NK-92 (cell line): ENCODE data around the gene ZDHHC9.

Experiments
- DNase-seq: peaks from one replicate; lab custom pipeline; 2025; ENCODE audit not compliant: unreplicated experiment; lab: John Stamatoyannopoulos, UW

Gene ZDHHC9

GRCh38 chrX:129823522-129823921 lies 20.2 kb downstream of the ZDHHC9 start:
- no peak for DNase-seq

- no peak for DNase-seq
Observed at GRCh38 chrX:129823115-129823514, 20.6 kb downstream of the ZDHHC9 start.

- no peak for DNase-seq
Observed at GRCh38 chrX:129818123-129818522, 25.6 kb downstream of the ZDHHC9 start.

GRCh38 chrX:129813662-129814368 lies 29.9 kb downstream of the ZDHHC9 start:
- no peak for DNase-seq

GRCh38 chrX:129808829-129809796 lies 34.6 kb downstream of the ZDHHC9 start:
- no peak for DNase-seq

GRCh38 chrX:129808158-129808828 lies 35.4 kb downstream of the ZDHHC9 start:
- no peak for DNase-seq

- no peak for DNase-seq
Observed at GRCh38 chrX:129804806-129805205, 38.9 kb downstream of the ZDHHC9 start.

- no peak for DNase-seq
Observed at GRCh38 chrX:129802863-129803262, 40.8 kb downstream of the ZDHHC9 start.

- DNase-seq, result no peak
Observed at GRCh38 chrX:129800186-129800585, 43.5 kb downstream of the ZDHHC9 start.

GRCh38 chrX:129798888-129799287 lies 44.8 kb downstream of the ZDHHC9 start:
- no peak for DNase-seq

- no peak for DNase-seq
Observed at GRCh38 chrX:129798456-129798855, 45.2 kb downstream of the ZDHHC9 start.

- DNase-seq, result no peak
Observed at GRCh38 chrX:129797251-129797906, 46.3 kb downstream of the ZDHHC9 start.

GRCh38 chrX:129795584-129795983 lies 48.1 kb downstream of the ZDHHC9 start:
- no peak for DNase-seq

GRCh38 chrX:129793604-129794191 lies 50.0 kb downstream of the ZDHHC9 start:
- DNase-seq, result no peak

- no peak for DNase-seq
Observed at GRCh38 chrX:129792586-129793291, 50.9 kb downstream of the ZDHHC9 start.

GRCh38 chrX:129791961-129792570 lies 51.6 kb downstream of the ZDHHC9 start:
- no peak for DNase-seq

GRCh38 chrX:129791336-129791735 lies 52.4 kb downstream of the ZDHHC9 start:
- DNase-seq, result no peak

GRCh38 chrX:129790808-129791207 lies 52.9 kb downstream of the ZDHHC9 start:
- no peak for DNase-seq

- no peak for DNase-seq
Observed at GRCh38 chrX:129790146-129790545, 53.5 kb downstream of the ZDHHC9 start.

GRCh38 chrX:129788527-129788926 lies 55.2 kb downstream of the ZDHHC9 start:
- no peak for DNase-seq
